Upper lobe of right lung (tissue), 1 donor: Measurements from ENCODE around the gene MXI1. TPM values are rescaled to one million over a fixed set of nuclear protein-coding genes. Genes with fewer than 3 reads are reported as not detected.

Experiments
- ATAC-seq: fragments of 200-7000 bp; cut with Tn5 transposase; one replicate; pipeline ENCODE4 v1.9.1; 2020; ENCODE audit warnings: mild to moderate bottlenecking, moderate library complexity
- DNase-seq: peaks from one replicate; pipeline ENCODE4 v3.0.0-alpha.2; 2020
- H3K27ac ChIP-seq: fragments of 200-600 bp; one replicate; pipeline ENCODE4 v1.8.0; 2022
- H3K27me3 ChIP-seq: fragments of 200-600 bp; one replicate; pipeline ENCODE4 v1.8.0; 2022; ENCODE audit warnings: mild to moderate bottlenecking
- H3K36me3 ChIP-seq: fragments of 200-600 bp; one replicate; pipeline ENCODE4 v1.8.0; 2022
- H3K4me1 ChIP-seq: fragments of 200-600 bp; one replicate; pipeline ENCODE4 v1.8.0; 2022
- H3K4me3 ChIP-seq: fragments of 200-600 bp; one replicate; pipeline ENCODE4 v1.8.0; 2022; ENCODE audit warnings: mild to moderate bottlenecking
- H3K9me3 ChIP-seq: fragments of 200-600 bp; one replicate; pipeline ENCODE4 v1.8.0; 2022
- CTCF ChIP-seq: fragments of 200-600 bp; IDR thresholded peaks from one replicate; pipeline ENCODE4 v1.8.0; 2022; ENCODE audit warnings: antibody characterized with exemption
- intact Hi-C: fragments of 100-400 bp; cut with DNase I; formaldehyde crosslinking; loops from one replicate; pipeline ENCODE4 v1.11.0; 2022
- total RNA-seq: library from RNA; stranded (reverse); fragmentation: NEBNext Ultra II Directional; extraction: Animal tissue kit (Norgen Biotek cat#: 25700); gene quantifications from one replicate; pipeline ENCODE4 v1.2.1, GENCODE V29; 2021
- donor health status: DM: no; HTN: yes; CAD: no; lungs with severe emphysema.

MXI1 gene
- total RNA-seq, 1 donor from 2014 or later = 34.7 TPM

GRCh38 chr10:110275128-110275729, 67.8 kb downstream of the MXI1 start:
- no peaks in the 10 kb centered on the region for H3K27me3 ChIP-seq
- peaks cover 20% of the 10 kb centered on the region for H3K4me1 ChIP-seq
- ATAC-seq (no peak), DNase-seq (no peak)
- no peaks in the 10 kb centered on the region for H3K9me3 ChIP-seq
- intact Hi-C loops = loop anchor here (10.0 kb wide), 1 partner anchor 70 kb away; the partner anchor contains the start of gene MXI1
- H3K36me3 ChIP-seq = peaks cover 7% of the 10 kb centered on the region
- no peak for TF ChIP-seq CTCF
- no peak overlapping the region for H3K27ac ChIP-seq
- no peak overlapping the region for H3K4me3 ChIP-seq

- ATAC-seq = no peak
- TF ChIP-seq CTCF = no peak
- Histone ChIP-seq H3K27ac (no peak overlapping the region), H3K4me1 (peaks cover 16% of the 10 kb centered on the region), H3K4me3 (no peak overlapping the region), H3K9me3 (no peaks in the 10 kb centered on the region), H3K36me3 (peaks cover 7% of the 10 kb centered on the region), H3K27me3 (no peaks in the 10 kb centered on the region)
- intact Hi-C loops = loop anchor here (10.0 kb wide), 1 partner anchor 72 kb away; the partner anchor contains the start of gene MXI1
- no peak for DNase-seq
Observed at GRCh38 chr10:110276603-110277002, 69.2 kb downstream of the MXI1 start.

GRCh38 chr10:110277591-110277990, 70.2 kb downstream of the MXI1 start:
- TF ChIP-seq CTCF = no peak
- DNase-seq (no peak), ATAC-seq (no peak)
- no peaks in the 10 kb centered on the region for H3K9me3 ChIP-seq
- peaks cover 16% of the 10 kb centered on the region for H3K4me1 ChIP-seq
- H3K27ac ChIP-seq = no peak overlapping the region
- H3K4me3 ChIP-seq = no peak overlapping the region
- peaks cover 7% of the 10 kb centered on the region for H3K36me3 ChIP-seq
- intact Hi-C loops = loop anchor here (10.0 kb wide), 1 partner anchor 73 kb away; the partner anchor contains the start of gene MXI1
- H3K27me3 ChIP-seq = no peaks in the 10 kb centered on the region

- Histone ChIP-seq H3K27me3 (no peaks in the 10 kb centered on the region), H3K9me3 (no peaks in the 10 kb centered on the region), H3K4me3 (no peak overlapping the region), H3K36me3 (peaks cover 7% of the 10 kb centered on the region), H3K27ac (no peak overlapping the region), H3K4me1 (peaks cover 13% of the 10 kb centered on the region)
- DNase-seq (no peak), ATAC-seq (no peak)
- intact Hi-C loops = loop anchor here (10.0 kb wide), 1 partner anchor 74 kb away; the partner anchor contains the start of gene MXI1
- TF ChIP-seq CTCF = no peak
Observed at GRCh38 chr10:110278562-110279406, 71.4 kb downstream of the MXI1 start.

GRCh38 chr10:110279407-110279986, 72.1 kb downstream of the MXI1 start:
- Histone ChIP-seq H3K4me3 (no peak overlapping the region), H3K4me1 (peaks cover 7% of the 10 kb centered on the region), H3K27me3 (no peaks in the 10 kb centered on the region), H3K27ac (no peak overlapping the region), H3K36me3 (peaks cover 8% of the 10 kb centered on the region), H3K9me3 (no peaks in the 10 kb centered on the region)
- intact Hi-C loops = loop anchor here (10.0 kb wide), 1 partner anchor 75 kb away; the partner anchor contains the start of gene MXI1
- ATAC-seq = peak; percentile 92
- no peak for DNase-seq
- peak; percentile 71 for TF ChIP-seq CTCF
